Measurements from ENCODE around the gene ASB18.

GRCh38 chr2:236167297-236168109 is 96.7 kb downstream of the ASB18 start:
- TF ChIP-seq CTCF (IDR thresholded peaks at IDR 0.05; ENCODE audit: low read depth, low read length) (no peak), EZH2phosphoT487 (IDR thresholded peaks at IDR 0.05; ENCODE audit: low read depth) (no peak)

Data from OCI-LY3 (cell line).